Measurements from ENCODE around the gene DDAH1.

Gene DDAH1

DNA sequence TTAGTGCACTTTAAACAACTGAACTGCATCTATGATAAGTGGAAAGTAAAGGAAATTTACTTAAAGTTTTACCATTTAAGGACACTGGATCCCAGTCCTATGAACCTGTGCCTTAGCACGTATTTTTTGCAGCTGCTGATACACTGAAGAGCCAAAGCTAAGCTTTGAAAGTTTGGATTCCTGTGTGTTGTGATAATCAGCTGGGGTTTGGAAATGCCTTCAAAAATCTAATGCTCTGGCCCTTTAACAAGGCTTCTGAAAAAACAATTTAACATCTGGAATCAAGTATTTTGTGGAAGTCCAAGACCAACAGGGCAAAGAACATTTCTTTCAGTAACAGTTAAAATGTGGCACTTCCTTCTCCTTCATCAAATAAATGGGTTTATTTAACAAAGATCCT, 51.8 kb downstream of the DDAH1 start:
- no peak overlapping the region for H3K4me2 ChIP-seq (ENCODE audit: insufficient read depth, low read length)
- no peak overlapping the region for H2AFZ ChIP-seq (ENCODE audit: low read depth, low read length)
- no peak overlapping the region for H3K27ac ChIP-seq (ENCODE audit: low read length)
- no peak for ATAC-seq (ENCODE audit: insufficient read depth, low read depth)
- DNase-seq, result no peak
- H3K4me3 ChIP-seq (ENCODE audit: low read depth in 1 of 2, low read length in 2 of 2), result no peak overlapping the region
- H4K20me1 ChIP-seq (ENCODE audit: insufficient read depth, low read length), result no peaks in the 10 kb centered on the region
- no peaks in the 10 kb centered on the region for H3K4me1 ChIP-seq (ENCODE audit: insufficient read depth, low read length)
- no peaks in the 10 kb centered on the region for H3K79me2 ChIP-seq (ENCODE audit: insufficient read depth, low read length)
- no peaks in the 10 kb centered on the region for H3K27me3 ChIP-seq (ENCODE audit: insufficient read depth, low read length, poor library complexity)
- H3K9me3 ChIP-seq (ENCODE audit: insufficient read depth, low read length, severe bottlenecking), result no peaks in the 10 kb centered on the region
- no peak overlapping the region for H3K9ac ChIP-seq (ENCODE audit: low read depth, low read length)
- no peaks in the 10 kb centered on the region for H3K36me3 ChIP-seq (ENCODE audit: insufficient read depth, low read length)
- no peak for TF ChIP-seq CTCF (IDR thresholded peaks at IDR 0.05; ENCODE audit: borderline replicate concordance, extremely low read depth, low read length, poor library complexity, severe bottlenecking)
- TF ChIP-seq EZH2 (IDR thresholded peaks at IDR 0.05; ENCODE audit: borderline replicate concordance, low read depth, low read length, severe bottlenecking), result no peak

DNA sequence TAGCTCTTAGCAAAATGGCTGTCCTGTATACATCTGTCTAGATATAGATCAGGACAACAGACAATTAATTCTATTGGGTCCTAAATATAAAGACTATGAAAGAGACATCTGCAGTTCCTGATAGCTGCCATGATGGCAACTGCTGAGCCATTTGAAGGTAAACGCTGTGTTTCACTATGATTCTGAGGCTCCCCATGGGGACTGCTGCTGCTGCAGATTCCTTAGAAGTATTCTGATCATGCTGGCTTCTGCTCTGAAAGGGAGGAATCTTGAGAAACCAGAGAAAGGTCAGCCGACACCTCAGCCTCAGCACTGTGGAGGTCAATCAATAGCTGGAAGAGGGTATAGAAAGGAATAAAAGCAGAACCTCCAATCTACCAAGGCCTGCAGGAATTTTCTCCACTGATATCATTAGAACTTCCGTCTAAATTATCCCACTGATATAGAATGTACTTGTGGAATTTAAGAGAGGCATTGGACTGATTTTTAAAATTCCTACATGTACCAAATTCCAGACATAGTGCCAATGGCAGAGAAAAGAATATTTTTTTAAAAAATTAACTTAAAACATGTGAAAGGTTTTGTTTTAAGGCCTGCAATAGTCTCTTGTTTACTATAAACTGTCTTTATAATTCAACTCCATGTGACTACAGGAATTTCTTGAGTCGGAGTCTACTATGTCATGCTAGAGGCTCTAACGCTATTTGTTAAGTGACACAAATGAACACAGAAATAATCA, 53.2 kb downstream of the DDAH1 start:
- no peak overlapping the region for H3K4me2 ChIP-seq (ENCODE audit: insufficient read depth, low read length)
- no peak overlapping the region for H3K27ac ChIP-seq (ENCODE audit: low read length)
- no peaks in the 10 kb centered on the region for H3K9me3 ChIP-seq (ENCODE audit: insufficient read depth, low read length, severe bottlenecking)
- H3K79me2 ChIP-seq (ENCODE audit: insufficient read depth, low read length), result no peaks in the 10 kb centered on the region
- H4K20me1 ChIP-seq (ENCODE audit: insufficient read depth, low read length), result no peaks in the 10 kb centered on the region
- no peaks in the 10 kb centered on the region for H3K36me3 ChIP-seq (ENCODE audit: insufficient read depth, low read length)
- TF ChIP-seq EZH2 (IDR thresholded peaks at IDR 0.05; ENCODE audit: borderline replicate concordance, low read depth, low read length, severe bottlenecking), result no peak
- no peak for TF ChIP-seq CTCF (IDR thresholded peaks at IDR 0.05; ENCODE audit: borderline replicate concordance, extremely low read depth, low read length, poor library complexity, severe bottlenecking)
- no peaks in the 10 kb centered on the region for H3K4me1 ChIP-seq (ENCODE audit: insufficient read depth, low read length)
- H3K27me3 ChIP-seq (ENCODE audit: insufficient read depth, low read length, poor library complexity), result no peaks in the 10 kb centered on the region
- no peak for ATAC-seq (ENCODE audit: insufficient read depth, low read depth)
- no peak for DNase-seq
- H3K9ac ChIP-seq (ENCODE audit: low read depth, low read length), result no peak overlapping the region
- no peak overlapping the region for H2AFZ ChIP-seq (ENCODE audit: low read depth, low read length)
- H3K4me3 ChIP-seq (ENCODE audit: low read depth in 1 of 2, low read length in 2 of 2), result no peak overlapping the region

DNA sequence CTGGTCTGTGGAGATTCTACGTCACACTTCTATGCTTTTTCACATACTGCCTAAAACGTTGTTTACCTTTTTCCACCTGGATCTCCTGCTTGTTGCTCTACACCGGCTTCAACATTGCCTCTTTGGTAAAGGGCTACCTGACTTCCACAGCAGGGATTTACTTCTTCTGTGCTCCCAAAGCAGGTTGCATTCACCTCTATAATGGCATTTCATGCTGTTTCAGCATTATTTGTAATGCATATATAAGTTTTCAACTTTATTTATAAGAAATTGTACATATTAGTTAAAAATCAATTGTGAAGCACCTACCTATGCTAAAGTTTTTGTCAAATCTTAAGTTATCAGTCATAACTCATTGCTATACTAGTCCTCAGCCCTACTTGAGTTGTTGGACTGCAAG, 55.4 kb downstream of the DDAH1 start:
- no peaks in the 10 kb centered on the region for H4K20me1 ChIP-seq (ENCODE audit: insufficient read depth, low read length)
- ATAC-seq (ENCODE audit: insufficient read depth, low read depth) (no peak), DNase-seq (no peak)
- no peak overlapping the region for H2AFZ ChIP-seq (ENCODE audit: low read depth, low read length)
- H3K27me3 ChIP-seq (ENCODE audit: insufficient read depth, low read length, poor library complexity), result no peaks in the 10 kb centered on the region
- H3K4me2 ChIP-seq (ENCODE audit: insufficient read depth, low read length), result no peak overlapping the region
- H3K36me3 ChIP-seq (ENCODE audit: insufficient read depth, low read length), result no peaks in the 10 kb centered on the region
- no peaks in the 10 kb centered on the region for H3K9me3 ChIP-seq (ENCODE audit: insufficient read depth, low read length, severe bottlenecking)
- H3K27ac ChIP-seq (ENCODE audit: low read length), result no peak overlapping the region
- H3K79me2 ChIP-seq (ENCODE audit: insufficient read depth, low read length), result no peaks in the 10 kb centered on the region
- H3K4me1 ChIP-seq (ENCODE audit: insufficient read depth, low read length), result no peaks in the 10 kb centered on the region
- no peak overlapping the region for H3K9ac ChIP-seq (ENCODE audit: low read depth, low read length)
- no peak for TF ChIP-seq CTCF (IDR thresholded peaks at IDR 0.05; ENCODE audit: borderline replicate concordance, extremely low read depth, low read length, poor library complexity, severe bottlenecking)
- TF ChIP-seq EZH2 (IDR thresholded peaks at IDR 0.05; ENCODE audit: borderline replicate concordance, low read depth, low read length, severe bottlenecking), result no peak
- no peak overlapping the region for H3K4me3 ChIP-seq (ENCODE audit: low read depth in 1 of 2, low read length in 2 of 2)
